Endothelial cell of umbilical vein (primary cell): ENCODE measurements around the gene APLP2. TPM values are rescaled to one million over a fixed set of nuclear protein-coding genes. Genes with fewer than 3 reads are reported as not detected.

Experiments
- BruUV-seq: library from RNA; stranded (reverse); fragments of 400-500 nt; replicated peaks from 2 replicates; lab custom pipeline; 2021; lab: Mats Ljungman, UMichigan
- CTCF ChIA-PET: fragments of 300-600, 350-600 bp; sonication (Branson Sonifier 250); formaldehyde crosslinking; loops from one replicate; lab custom pipeline; 2021; ENCODE audit warnings: antibody characterized with exemption, inconsistent platforms; lab: Charles Lee
- POLR2A ChIA-PET: fragments of 300-600, 350-600 bp; sonication (Branson Sonifier 250); formaldehyde crosslinking; loops from one replicate; lab custom pipeline; 2021; ENCODE audit warnings: antibody characterized with exemption, inconsistent platforms; lab: Charles Lee
- DNase-seq: peaks from one replicate; pipeline ENCODE4 v3.0.0-alpha.2; 2011; ENCODE audit warnings: low read depth, low spot score
- FAIRE-seq: peaks from 2 replicates; lab custom pipeline; 2011; peaks lifted over from hg19 to GRCh38; lab: Jason Lieb, UNC
- H2AFZ ChIP-seq: 2 replicates; pipeline ENCODE4 v1.6.0; 2012; ENCODE audit warnings: low read depth, low read length, control low read depth, inconsistent platforms
- H3K27ac ChIP-seq: 2 replicates; pipeline ENCODE4 v1.5.1; 2011; ENCODE audit warnings: low read depth, mild to moderate bottlenecking, control low read depth, low read length, moderate library complexity; ENCODE audit not compliant: insufficient read depth
- H3K27me3 ChIP-seq, 2 experiments: 2 replicates each; pipeline versions ENCODE4 v1.6.0 to v1.6.1; 2011; ENCODE audit warnings: low read length in 2 of 2, mixed read lengths in 1 of 2; ENCODE audit not compliant: control insufficient read depth in 2 of 2, insufficient read depth in 2 of 2
- H3K36me3 ChIP-seq, 2 experiments: 2 replicates in 1 of 2; 3 replicates in 1 of 2; pipeline ENCODE4 v1.5.1; 2011; ENCODE audit warnings: low read length in 2 of 2, mild to moderate bottlenecking in 1 of 2, moderate library complexity in 1 of 2; ENCODE audit not compliant: control insufficient read depth in 2 of 2, insufficient read depth in 2 of 2; ENCODE audit errors: extremely low read depth in 1 of 2
- H3K4me1 ChIP-seq: 3 replicates; pipeline ENCODE4 v1.5.1; 2011; ENCODE audit warnings: mild to moderate bottlenecking, low read length; ENCODE audit not compliant: control insufficient read depth, insufficient read depth; ENCODE audit errors: extremely low read depth
- H3K4me2 ChIP-seq: 2 replicates; pipeline ENCODE4 v1.6.1; 2011; ENCODE audit warnings: low read length, control low read depth, mixed read lengths; ENCODE audit not compliant: insufficient read depth
- H3K4me3 ChIP-seq, 3 experiments: fragments of 200-600 bp in 1 of 3; sonication (generic), shearing (Covaris generic) in 1 of 3; replicated peaks in 1 of 3; 2 replicates each; pipeline ENCODE4 v1.5.1; 2011 to 2016; ENCODE audit warnings: control low read depth in 3 of 3, low read length in 3 of 3, mild to moderate bottlenecking in 2 of 3, inconsistent platforms in 1 of 3, low read depth in 1 of 3, moderate library complexity in 1 of 3; ENCODE audit not compliant: insufficient read depth in 1 of 3
- H3K79me2 ChIP-seq: 2 replicates; pipeline ENCODE4 v1.6.0; 2012; ENCODE audit warnings: low read length, inconsistent platforms; ENCODE audit not compliant: control insufficient read depth, insufficient read depth
- H3K9ac ChIP-seq: replicated peaks from 2 replicates; pipeline ENCODE3; 2011; ENCODE audit warnings: low read length, control low read depth; ENCODE audit not compliant: insufficient read depth; ENCODE audit errors: extremely low read depth
- H3K9me1 ChIP-seq: replicated peaks from 3 replicates; pipeline ENCODE4 v1.6.0; 2011; ENCODE audit warnings: mild to moderate bottlenecking, low read length; ENCODE audit not compliant: control insufficient read depth, insufficient read depth; ENCODE audit errors: extremely low read depth
- H3K9me3 ChIP-seq: replicated peaks from 2 replicates; pipeline ENCODE4 v1.5.1; 2012; ENCODE audit warnings: low read length, inconsistent platforms; ENCODE audit not compliant: control insufficient read depth, insufficient read depth
- H4K20me1 ChIP-seq: replicated peaks from 2 replicates; pipeline ENCODE3; 2011; ENCODE audit warnings: mild to moderate bottlenecking, low read length; ENCODE audit not compliant: control insufficient read depth, insufficient read depth; ENCODE audit errors: extremely low read depth
- EZH2 ChIP-seq: IDR thresholded peaks from 2 replicates; pipeline ENCODE4 v1.6.1; 2012; ENCODE audit warnings: borderline replicate concordance, low read depth, mild to moderate bottlenecking, moderate library complexity, low read length, inconsistent platforms; ENCODE audit not compliant: severe bottlenecking
- FOS ChIP-seq: IDR thresholded peaks from 2 replicates; pipeline ENCODE4 v1.6.1; 2011; ENCODE audit warnings: mild to moderate bottlenecking, low read length, moderate library complexity, borderline replicate concordance; ENCODE audit not compliant: insufficient read depth
- GATA2 ChIP-seq: IDR thresholded peaks from 2 replicates; pipeline ENCODE4 v1.7.0; 2011; ENCODE audit warnings: low read depth, mild to moderate bottlenecking, moderate library complexity, mixed read lengths, low read length; ENCODE audit not compliant: insufficient read length, insufficient read depth
- JUN ChIP-seq: IDR thresholded peaks from 2 replicates; pipeline ENCODE4 v1.6.1; 2011; ENCODE audit warnings: borderline replicate concordance, low read depth; ENCODE audit not compliant: insufficient read length, insufficient read depth
- MYC ChIP-seq: IDR thresholded peaks from one replicate; pipeline ENCODE4 v1.6.1; 2011; ENCODE audit warnings: mild to moderate bottlenecking, low read depth, low read length
- POLR2A ChIP-seq: IDR thresholded peaks from 2 replicates; pipeline ENCODE4 v1.6.1; 2012; ENCODE audit warnings: low read depth, mild to moderate bottlenecking, control low read depth, low read length
- POLR2AphosphoS5 ChIP-seq: IDR thresholded peaks from 2 replicates; pipeline ENCODE4 v1.6.1; 2012; ENCODE audit warnings: low read depth, mild to moderate bottlenecking, control low read depth, low read length, moderate library complexity; ENCODE audit not compliant: insufficient read depth
- dilution Hi-C: fragments of 300-500 bp; cut with MboI; formaldehyde crosslinking; loops from one replicate; pipeline ENCODE4 v1.15.0; 2019; ENCODE audit warnings: low sequenced_read_pairs; ENCODE audit not compliant: extremely low pct_ligation_motif_present
- intact Hi-C: fragments of 100-400 bp; cut with micrococcal nuclease; formaldehyde crosslinking; loops from one replicate; pipeline ENCODE4 v1.10.0; 2022
- polyA plus RNA-seq, 4 experiments: library from polyadenylated mRNA; depleted of rRNA in 3 of 4; stranded (reverse) in 3 of 4; unstranded in 1 of 4; fragments of >200 nt; gene quantifications; 2 replicates each; pipeline versions ENCODE4 v1.2.1 to v1.2.3, GENCODE V29; 2011 to 2012; ENCODE audit warnings: missing spikeins in 1 of 4
- total RNA-seq: library from RNA; stranded (reverse); gene quantifications from 2 replicates; pipeline ENCODE4 v1.2.3, GENCODE V29; 2021
- TF ChIP-seq, protein P1 (sequence below), 2 donors: IDR thresholded peaks; 1 replicate in 1 of 2; 2 replicates in 1 of 2; pipeline ENCODE4 v1.5.1; 2011; ENCODE audit warnings: low read length in 2 of 2, mild to moderate bottlenecking in 2 of 2, moderate library complexity in 2 of 2, control low read depth in 1 of 2, inconsistent platforms in 1 of 2, low read depth in 1 of 2; ENCODE audit not compliant: insufficient read depth in 1 of 2; ENCODE audit errors: extremely low read depth in 1 of 2
- TF ChIP-seq, protein P2 (sequence below): IDR thresholded peaks from 2 replicates; pipeline ENCODE4 v1.6.1; 2011; ENCODE audit not compliant: insufficient read depth, insufficient read length

The APLP2 gene
- total and polyA plus RNA-seq, 2 donors (not counting 3 experiments of a cell fraction or from before 2014, with no cell fraction given) = 493 to 543 TPM

DNA sequence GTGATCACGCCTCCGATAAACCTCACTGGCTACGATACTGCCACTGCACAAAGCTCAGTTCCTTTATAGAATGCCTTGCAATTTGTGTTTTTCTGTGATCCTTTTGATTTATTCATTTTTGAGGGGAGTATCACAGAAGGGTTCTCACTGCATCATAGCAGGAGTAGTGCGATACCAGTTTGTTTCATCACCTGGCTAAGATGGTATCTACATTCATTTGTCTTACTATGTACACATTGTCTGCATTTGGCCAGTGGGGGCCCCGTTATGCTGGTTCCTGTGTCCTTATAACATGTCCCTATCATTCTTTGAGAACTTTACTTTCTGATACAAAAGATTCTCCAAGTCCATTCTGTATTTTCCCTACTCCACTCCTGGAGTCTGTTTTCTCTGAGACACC, 44.6 kb downstream of the APLP2 start:
- no peak overlapping the region for H3K9ac ChIP-seq
- H4K20me1 ChIP-seq = peaks cover 5% of the 10 kb centered on the region
- H3K27ac ChIP-seq = no peak overlapping the region
- DNase-seq (no peak), FAIRE-seq (no peak)
- CTCF ChIA-PET = interaction anchor here (0.6 to 1.8 kb wide), 3 partner anchors 8 to 468 kb away, joined by 4 to 8 read pairs (median 4); no protein-coding TSS in a partner anchor
- H3K9me1 ChIP-seq = no peaks in the 10 kb centered on the region
- intact Hi-C loops (no loop called here), dilution Hi-C loops (no loop called here)
- H2AFZ ChIP-seq = no peak overlapping the region
- BruUV-seq = no TSS peak
- H3K4me1 ChIP-seq = peaks cover 20% of the 10 kb centered on the region
- no peaks in the 10 kb centered on the region for H3K27me3 ChIP-seq
- POLR2A ChIA-PET = interaction anchor here (0.7 kb wide), 1 partner anchor 29 kb away, joined by 3 read pairs; no protein-coding TSS in a partner anchor
- peaks cover 94% of the 10 kb centered on the region for H3K79me2 ChIP-seq
- no peak overlapping the region for H3K4me2 ChIP-seq
- no peaks in the 10 kb centered on the region for H3K9me3 ChIP-seq
- peaks cover 12 to 16% of the 10 kb centered on the region in 2 experiments for H3K36me3 ChIP-seq
- H3K4me3 ChIP-seq = no peak overlapping the region
- TF ChIP-seq FOS = no peak
- TF ChIP-seq, protein P1, sequence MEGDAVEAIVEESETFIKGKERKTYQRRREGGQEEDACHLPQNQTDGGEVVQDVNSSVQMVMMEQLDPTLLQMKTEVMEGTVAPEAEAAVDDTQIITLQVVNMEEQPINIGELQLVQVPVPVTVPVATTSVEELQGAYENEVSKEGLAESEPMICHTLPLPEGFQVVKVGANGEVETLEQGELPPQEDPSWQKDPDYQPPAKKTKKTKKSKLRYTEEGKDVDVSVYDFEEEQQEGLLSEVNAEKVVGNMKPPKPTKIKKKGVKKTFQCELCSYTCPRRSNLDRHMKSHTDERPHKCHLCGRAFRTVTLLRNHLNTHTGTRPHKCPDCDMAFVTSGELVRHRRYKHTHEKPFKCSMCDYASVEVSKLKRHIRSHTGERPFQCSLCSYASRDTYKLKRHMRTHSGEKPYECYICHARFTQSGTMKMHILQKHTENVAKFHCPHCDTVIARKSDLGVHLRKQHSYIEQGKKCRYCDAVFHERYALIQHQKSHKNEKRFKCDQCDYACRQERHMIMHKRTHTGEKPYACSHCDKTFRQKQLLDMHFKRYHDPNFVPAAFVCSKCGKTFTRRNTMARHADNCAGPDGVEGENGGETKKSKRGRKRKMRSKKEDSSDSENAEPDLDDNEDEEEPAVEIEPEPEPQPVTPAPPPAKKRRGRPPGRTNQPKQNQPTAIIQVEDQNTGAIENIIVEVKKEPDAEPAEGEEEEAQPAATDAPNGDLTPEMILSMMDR (IDR thresholded peaks at IDR 0.05; ENCODE audit: extremely low read depth in 1 of 2, insufficient read depth in 1 of 2, low read depth in 1 of 2, low read length in 2 of 2) = no peak
- TF ChIP-seq GATA2 = no peak
- no peak for TF ChIP-seq JUN
- no peak for TF ChIP-seq MYC
- TF ChIP-seq POLR2A = no peak
- TF ChIP-seq EZH2 = no peak
- no peak for TF ChIP-seq POLR2AphosphoS5
- TF ChIP-seq, protein P2, sequence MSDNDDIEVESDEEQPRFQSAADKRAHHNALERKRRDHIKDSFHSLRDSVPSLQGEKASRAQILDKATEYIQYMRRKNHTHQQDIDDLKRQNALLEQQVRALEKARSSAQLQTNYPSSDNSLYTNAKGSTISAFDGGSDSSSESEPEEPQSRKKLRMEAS = no peak
